Measurements from ENCODE around the gene ARFIP2.
"Not testable (repeated sequence)": the region's sequence is repeated elsewhere in the genome, so short reads cannot be mapped to it uniquely, and the experiment has no call there.

The ARFIP2 gene, protein sequence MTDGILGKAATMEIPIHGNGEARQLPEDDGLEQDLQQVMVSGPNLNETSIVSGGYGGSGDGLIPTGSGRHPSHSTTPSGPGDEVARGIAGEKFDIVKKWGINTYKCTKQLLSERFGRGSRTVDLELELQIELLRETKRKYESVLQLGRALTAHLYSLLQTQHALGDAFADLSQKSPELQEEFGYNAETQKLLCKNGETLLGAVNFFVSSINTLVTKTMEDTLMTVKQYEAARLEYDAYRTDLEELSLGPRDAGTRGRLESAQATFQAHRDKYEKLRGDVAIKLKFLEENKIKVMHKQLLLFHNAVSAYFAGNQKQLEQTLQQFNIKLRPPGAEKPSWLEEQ

DNA sequence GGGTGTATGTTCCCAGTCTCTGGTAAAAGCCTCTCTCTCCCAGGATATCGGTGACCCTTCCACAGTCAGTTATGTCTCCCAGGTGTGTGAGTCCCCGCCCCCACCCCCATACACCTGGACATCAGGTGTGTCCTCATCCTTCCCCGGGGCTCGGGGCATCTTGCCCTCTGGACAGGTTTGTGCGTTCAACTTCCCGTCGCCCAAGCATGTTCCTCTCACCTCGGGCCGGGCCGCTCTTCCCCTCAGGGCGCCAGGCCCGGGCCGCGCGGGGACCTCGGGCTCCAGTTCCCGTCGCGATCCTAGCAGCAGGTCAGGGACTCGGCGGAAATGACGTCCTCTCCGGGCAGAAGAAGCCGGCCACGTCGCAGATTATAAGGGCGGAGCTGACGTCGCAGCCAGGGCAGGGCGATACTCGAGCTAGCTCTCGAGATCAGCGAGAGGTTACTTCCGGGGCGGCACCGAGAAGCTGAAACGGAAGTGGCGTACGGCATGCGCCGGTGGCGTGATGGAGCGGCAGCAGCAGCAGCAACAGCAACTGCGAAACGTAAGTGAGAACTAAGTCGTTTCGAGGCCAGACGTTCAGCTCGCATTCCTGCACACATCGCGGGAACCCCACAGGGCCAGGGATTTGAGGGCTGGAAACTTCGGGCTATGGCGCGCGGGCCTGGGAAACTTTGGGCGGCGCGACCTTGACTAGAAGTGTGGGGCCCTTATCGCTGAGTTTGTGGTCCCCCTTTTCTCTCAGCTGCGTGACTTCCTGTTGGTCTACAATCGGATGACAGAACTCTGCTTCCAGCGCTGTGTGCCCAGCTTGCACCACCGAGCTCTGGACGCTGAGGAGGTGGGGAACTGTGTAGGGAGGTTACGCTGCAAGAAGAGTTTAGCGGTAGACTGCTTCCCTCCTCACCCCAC, at the start of gene ARFIP2, which contains the start of gene TIMM10B:
TSS of gene ARFIP2 (minus strand) at position 320 of the 912 bp plus-strand sequence. CDS start 910 bp downstream, outside the sequence.
TSS of gene TIMM10B (plus strand) at position 490 of the 912 bp plus-strand sequence. CDS start at position 506, 16 bp downstream.
- DNase-seq = peak; percentile 97

DNA sequence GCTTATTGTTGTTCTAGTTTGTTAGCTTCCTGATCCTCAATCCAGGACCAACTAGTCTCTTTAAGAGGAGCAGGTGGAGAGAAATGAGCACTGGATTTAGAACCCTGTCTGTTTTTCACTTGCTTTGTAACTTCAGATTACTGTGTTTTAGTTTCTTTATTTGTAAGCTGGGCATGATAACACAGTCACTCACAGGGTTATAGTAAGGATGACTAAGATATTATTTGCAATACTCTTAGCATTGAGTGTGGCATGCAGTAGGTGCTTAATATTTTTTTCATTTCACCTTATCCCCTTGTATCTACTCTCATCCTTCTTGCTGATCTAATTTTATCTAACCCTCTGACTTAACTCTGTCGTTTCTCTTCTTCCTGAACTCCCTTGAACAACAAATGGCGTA, 49.7 kb upstream of the ARFIP2 start:
- DNase-seq = no peak

DNA sequence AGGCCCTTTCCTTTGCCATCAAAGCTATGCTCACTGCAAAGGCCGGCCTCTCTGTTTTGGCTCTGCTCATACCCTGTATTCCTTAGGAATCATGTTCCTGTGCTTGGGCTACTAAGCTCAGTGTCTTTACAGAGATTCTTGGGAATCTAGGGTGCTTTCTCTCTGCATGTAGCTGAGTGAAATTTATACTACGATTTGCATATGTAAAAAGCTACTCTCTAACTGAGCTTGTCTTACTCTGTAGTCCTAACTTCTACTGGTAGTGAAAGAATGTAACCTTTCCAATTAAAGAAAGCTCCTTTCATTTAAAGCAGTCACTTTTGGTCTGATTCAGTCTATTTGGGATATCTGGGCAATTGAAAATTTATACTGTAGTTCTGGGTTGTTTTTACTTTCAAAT, 48.1 kb upstream of the ARFIP2 start:
- DNase-seq = no peak

DNA sequence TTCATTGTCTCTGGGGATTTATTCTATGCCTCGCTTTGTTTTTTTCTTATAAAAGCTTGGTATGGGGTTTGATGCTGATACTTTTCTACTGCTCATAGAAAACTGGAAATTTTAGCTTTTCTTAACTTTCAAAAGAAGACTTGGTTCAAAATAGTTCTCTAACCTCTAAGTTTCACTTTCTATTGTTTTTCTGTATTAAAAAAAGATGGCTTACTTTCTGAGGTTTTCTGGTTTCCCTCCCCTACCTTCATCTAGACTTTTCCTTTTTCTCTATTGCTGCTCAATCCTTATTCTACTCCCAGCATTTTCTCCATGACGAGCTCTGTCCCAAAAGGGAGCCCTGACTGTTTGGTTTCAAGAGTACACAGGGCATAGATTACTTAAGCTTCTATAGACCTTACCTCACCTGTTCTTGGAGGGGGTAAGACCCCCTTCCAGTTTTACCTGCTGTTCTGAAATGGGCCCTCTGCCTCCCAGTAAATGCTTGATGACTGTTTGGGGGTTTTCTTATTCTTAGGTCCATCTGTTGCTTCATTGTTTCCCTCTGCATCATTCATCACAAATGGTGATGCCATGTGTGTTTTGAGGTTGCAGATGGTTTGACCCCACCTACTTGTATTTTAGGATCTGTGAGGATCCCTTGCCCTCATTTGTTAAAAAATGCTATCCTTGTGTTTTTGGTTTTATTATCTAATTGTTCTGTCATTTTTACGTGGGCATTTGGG, 45.4 kb upstream of the ARFIP2 start:
- DNase-seq = no peak

DNA sequence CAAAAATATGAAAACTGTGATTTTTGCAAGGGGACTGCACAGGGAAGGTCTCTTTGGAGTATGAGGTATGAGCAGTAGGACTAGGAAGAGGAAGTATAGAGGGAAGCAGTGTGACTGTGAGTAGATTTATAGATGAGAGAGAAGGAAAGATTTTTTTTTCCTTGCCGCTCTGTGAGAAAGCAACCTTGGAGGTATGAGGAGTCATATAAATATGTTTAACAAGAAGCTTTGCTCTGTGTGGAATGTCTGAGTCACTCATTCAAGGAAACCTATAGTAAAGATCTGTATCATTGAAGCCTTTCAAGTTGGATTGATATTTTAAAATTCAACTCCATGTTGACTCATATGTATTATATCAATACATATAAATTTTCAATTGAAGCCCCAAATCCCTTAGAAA, 42.1 kb upstream of the ARFIP2 start:
- DNase-seq = no peak

DNA sequence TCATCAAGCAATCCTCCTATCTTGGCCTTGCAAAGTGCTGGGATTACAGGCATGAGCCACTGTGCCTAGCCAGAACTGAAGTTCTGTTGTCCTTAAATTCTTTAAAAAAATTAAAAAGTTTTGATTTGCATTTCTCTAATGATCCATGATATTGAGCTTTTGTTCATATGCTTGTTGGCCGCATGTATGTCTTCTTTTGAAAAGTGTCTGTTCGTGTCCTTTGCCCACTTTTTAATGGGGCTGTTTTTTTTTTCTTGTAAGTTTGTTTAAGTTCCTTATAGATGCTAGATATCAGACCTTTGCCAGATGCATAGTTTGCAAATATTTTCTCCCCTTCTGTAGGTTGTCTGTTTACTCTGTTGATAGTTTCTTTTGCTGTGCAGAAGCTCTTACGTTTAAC, 40.8 kb upstream of the ARFIP2 start:
- not testable (repeated sequence) for DNase-seq

DNA sequence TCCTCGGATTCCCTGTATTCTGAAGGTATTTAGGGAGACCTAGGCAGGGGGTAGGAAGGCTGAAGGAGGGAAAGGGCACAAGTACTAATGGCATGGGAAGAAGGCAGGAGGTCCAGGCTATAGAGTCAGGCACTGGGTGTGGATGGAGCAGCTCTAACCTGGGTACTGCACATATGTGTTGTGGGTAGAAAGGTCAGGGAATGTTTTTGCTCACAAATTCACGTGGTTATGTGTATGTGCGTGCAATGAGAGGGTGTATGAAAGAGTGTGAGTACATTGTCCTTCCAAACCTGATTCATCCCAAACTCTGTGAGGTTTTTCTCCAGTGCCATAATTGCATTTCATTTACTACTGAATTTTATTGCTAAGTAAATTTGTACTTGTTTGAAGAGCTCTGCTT, 39.1 kb upstream of the ARFIP2 start:
- no peak for DNase-seq

DNA sequence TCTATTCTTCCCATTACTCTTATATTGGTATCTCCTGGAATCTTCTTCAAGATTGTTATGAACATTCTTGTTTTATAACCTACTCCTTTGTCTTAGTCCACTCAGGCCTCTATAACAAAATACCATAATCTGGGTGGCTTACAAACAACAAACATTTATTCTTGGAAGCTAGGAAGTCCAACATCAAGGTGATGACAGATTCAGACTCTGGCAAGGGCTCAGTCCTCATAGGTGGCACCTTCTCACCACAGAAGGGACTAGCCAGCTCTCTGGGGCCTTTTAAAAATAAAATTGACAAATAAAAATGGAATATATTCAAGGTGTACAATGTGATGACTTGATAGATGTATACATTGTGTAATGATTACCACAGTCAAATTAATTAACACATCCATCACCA, 35.7 kb upstream of the ARFIP2 start:
- DNase-seq = no peak

DNA sequence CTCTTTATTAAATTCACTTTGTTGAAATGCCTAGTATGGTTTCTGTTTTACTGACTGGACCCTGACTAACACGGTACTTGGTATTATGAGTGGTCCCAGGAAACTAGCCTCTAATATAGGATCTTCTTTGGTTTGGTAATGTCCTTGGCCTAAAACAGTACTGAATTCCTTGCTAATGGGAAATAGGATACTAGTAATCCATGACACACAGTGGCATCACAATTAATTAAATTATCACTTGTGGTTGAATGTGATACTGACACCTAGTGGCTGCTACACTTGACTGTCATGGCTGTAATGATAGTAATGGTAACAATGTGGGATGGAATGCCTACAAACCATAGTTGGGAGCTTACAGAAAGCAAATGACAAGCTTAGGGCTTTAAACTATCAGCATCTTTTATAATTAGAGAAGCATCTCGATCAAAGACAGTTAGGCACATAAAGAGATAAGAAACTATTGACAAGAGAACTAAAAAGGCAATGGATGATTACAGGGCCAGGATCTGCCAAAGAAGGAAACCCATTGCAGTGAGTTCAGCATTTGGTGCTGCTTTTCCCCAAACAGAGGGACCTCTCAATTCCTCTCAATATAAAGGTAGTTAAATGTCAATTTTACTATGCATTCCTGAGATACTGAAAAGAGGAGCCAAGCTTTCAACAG, 24.6 kb upstream of the ARFIP2 start:
- DNase-seq = peak; percentile 51

DNA sequence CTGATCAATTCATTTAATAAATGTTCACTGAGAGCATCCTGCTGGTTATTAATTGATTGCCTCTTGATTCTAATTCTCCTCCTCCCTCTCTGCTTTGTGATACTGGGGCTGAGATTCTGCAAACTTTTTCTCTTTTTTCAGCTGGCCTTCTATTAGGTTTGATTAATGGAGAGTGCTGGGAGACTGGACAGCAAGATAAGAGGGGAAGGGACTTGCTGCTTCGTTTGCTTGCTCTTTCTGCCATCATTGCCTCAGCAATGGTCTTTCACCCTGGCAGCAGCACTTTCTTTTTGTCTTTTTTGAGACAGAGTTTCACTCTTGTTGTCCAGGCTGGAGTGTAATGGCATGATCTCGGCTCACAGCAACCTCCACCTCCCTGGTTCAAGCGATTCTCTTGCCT, 23.0 kb upstream of the ARFIP2 start:
- no peak for DNase-seq

DNA sequence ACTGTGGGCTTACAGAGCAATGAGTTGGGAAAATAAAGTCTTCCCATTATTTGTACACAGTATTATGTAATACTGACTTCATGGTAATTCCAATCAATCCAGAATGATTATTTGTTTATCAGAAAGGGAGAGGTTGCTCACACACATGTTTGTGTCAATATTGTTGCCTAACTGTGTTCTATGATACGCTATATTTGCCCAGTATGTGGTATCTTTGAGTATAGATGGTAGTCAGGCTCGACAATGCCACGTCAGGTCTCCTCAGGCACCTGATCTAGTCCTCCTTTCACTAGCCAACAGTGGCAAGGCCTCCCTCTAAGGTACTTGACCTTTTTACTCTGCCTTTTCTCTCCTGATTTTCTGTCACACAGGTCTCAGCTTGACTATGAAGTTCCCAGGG, 21.3 kb upstream of the ARFIP2 start:
- DNase-seq = no peak

DNA sequence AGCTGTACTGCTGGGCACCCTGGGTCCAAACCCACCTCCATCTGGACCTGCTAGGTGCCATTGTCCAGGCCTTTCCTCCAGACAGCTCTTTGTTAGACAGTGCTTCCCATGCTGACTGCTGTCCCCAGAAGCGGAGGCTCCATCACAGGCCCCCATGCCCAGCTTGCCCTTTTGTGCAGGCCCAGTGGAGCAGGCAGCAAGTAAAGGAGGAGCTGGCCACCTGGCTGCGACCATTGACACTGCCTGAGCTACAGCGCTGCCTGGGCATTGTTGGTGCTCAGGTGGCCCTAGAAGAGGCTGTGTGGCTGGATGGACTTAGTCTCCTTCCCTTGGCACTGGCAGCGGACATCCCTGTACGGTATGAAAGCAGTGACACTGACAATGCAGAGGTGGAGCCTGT, 17.4 kb upstream of the ARFIP2 start:
- no peak for DNase-seq

DNA sequence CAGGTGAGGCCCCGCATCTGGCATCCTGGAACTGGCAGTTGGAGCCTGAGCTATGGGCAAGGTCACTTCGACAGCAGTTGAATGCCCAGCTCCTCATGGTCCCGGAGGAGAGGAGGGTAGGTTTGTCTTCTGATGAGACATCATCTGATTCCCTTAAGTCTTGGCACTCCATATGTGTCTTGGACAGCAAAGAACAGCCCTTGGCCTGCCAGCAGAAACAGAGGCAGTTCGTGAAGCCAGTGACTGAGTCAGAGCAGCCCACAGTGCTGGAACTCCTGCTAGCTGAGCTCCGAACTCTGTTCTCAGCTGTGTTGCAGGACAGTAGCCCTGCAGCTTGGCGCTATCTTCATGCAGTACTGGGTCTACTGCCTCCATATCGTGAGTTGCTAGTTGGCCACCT, 17.0 kb upstream of the ARFIP2 start:
- DNase-seq = no peak

DNA sequence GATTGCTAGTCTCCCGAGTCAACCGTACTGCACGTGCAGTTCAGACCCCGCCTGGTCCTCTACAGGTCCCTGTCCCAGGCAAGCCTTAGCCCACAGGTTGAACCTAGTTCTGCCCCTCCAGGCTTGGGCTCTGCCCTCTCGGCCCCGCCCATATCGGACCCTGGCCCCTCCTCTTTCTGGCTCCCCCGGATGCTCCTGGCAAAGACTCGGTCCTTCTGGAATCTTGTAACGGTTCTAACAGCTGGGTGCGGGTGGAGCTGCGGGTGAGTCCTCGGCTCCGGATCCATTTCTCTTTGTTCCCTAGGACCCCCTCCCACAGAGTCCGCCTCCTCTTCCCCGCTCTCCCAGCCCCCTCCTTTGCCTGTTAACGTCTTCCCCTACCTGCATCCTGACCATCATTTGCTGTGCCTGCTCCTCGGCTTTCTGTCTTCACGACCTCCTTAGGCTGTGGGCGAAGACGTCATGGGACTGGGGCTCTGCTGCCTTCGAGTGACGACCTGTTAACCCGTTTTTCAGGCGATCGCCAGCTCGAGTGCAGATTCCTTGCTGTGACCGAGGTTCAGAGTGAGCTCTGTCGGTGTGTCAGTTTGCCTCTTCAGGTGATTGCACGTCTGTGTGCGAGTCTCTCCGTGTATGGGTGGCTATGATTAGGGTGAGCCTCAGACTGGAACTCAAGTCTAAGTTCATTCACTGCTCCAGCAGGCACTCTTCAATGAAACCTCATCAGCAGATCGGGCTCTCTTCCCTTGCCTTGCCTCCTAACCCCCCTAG, 16.1 kb upstream of the ARFIP2 start, which contains the start of gene DNHD1:
TSS of gene DNHD1 (plus strand) at position 212 of the 771 bp plus-strand sequence. CDS start 936 bp downstream, outside the sequence.
- DNase-seq = no peak

DNA sequence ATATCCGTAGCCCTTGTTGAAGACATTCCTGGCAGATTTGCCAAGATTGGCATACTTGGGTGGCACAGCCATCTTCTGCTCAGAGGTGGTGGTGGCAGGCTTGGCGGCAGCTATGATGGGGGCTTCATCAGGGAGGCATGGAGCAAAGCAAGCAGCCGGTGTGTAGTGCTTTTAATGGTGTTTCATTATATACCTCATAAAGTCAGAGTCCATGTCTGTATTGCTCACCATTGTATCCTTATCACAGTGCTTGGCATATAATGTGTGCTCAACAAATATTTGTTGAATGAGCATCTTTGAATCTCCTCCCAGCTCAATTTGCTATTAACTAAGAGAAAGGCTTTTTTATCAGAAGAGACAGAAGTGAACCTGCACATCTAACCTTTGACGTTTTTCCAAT, 8.2 kb upstream of the ARFIP2 start:
- DNase-seq = no peak

DNA sequence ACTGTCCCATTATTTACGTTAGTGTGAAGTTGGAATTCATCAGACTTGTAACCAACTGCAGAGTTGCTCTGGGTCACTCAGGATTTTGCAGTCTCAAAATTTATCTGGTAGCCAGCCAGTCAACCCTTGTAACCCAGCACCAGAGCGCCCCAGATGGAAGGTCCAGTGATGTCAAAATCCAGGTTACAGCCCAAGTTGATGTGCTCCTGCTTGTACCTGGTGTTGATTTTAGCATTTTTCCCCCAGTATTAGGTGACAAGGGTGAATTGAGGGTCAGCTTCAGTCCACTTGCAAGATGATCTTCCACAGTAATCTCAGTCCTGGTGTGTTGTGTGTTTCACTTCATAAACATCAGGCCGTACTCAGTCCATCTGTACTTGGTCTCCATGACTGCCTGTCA, 7.7 kb upstream of the ARFIP2 start:
- DNase-seq = no peak

DNA sequence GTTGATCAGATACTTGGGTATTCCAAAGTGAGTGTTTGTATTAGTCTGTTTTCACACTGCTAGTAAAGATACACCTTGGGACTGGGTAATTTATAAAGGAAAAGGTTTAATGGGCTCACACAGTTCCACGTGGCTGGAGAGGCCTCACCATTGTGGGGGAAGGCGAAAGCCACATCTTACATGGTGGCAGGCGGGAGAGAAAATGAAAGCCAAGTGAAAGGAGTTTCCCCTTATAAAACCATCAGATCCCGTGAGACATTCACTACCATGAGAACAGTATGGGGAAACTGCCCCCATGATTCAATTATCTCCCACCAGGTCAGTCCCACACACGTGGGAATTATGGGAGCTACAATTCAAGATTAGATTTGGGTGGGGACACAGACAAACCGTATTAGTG, 7.2 kb upstream of the ARFIP2 start:
- no peak for DNase-seq

DNA sequence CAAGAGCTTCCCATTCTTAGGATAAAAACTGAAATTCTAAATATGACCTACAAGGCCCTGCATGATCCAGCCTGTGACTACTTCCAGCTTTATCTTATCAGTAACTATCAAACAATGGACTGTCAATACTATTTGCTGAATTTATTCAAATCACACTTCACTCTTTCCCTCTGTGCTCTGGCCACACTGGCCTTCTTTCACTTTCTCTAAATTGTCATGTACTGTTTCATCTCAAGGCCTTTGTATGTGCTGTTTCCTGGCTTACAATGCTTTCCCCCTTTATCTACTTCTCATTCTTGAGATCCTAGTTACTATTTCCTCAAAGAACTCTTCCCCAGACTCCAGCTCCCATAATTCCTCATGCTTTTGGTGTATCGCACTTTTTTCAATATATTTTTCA, 5.8 kb upstream of the ARFIP2 start:
- no peak for DNase-seq

DNA sequence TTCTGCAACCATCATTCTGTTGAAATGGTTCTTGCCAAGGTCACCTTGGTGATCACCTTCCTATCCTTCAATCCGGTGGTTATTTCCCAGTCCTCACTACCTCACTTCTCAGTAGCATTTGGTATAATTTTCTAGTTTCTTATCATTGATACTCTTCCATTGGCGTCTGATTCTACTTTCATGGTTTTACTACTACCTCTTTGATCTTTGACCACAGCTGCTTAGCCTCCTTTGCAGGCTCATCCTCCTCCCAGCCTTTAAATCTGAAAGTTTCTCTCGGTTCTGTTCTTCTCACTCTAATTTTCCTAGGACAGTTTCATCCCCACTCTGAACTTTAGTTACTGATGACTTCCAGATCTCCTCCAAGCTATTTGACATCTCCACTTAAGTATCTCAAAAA, 5.1 kb upstream of the ARFIP2 start:
- no peak for DNase-seq

DNA sequence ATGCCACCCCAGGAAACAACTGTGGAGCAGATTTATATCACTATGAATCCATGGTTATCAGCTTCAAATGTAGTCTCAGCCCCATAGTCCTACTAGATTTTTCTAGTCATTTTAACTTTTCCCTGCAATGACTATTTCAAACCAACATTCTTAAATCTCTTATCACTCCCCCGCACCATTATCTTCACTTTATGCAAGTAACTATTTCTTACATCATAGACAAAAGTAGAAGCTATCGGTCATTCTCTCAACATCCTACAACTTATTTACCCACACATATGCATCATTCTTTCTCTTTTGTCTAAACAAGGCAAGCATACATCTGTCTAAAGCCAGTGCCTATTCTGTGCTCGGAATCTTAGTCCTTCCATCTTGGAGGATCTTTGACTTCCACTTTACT, 4.5 kb upstream of the ARFIP2 start:
- DNase-seq = no peak

DNA sequence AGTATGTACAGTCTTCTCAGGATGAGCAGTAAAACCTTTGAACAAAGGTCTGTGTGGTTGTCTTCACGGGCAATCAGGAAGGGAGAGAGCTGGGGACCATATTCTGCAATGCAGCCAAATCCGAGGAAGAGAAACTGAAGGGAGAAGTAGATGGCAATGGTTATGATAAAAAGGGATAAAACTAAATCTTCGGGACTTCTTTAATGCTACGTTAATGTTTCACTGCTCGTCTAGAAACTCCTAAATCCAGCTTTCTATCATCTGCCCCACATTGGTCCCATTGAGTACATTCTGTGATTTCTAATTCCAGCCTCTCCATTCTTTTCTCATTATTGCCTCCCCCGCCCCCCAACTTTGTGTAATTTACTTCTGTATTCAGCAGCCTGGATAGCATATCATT, 1.9 kb upstream of the ARFIP2 start:
- no peak for DNase-seq

DNA sequence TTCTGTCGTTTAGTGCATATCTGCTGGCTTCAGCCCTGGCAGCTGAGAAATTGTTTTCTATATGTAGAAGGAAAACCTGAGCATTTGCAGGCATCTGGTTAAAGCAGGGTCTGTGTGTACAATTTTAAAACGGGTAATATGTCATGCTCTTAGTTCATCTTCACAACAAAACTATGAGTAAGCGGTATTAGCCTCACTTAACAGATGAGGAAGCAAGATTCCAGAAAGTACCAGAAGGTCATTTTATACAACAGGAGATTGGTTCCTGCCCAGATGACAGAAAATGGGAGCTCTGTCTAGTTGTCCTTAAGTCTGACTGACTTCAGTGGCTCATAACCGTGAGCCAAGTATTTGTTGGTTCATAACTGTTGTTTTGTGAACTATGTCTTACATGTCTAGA, 1.3 kb upstream of the ARFIP2 start:
- no peak for DNase-seq
